ENCODE measurements around the gene NPHS2.

The NPHS2 gene

DNA sequence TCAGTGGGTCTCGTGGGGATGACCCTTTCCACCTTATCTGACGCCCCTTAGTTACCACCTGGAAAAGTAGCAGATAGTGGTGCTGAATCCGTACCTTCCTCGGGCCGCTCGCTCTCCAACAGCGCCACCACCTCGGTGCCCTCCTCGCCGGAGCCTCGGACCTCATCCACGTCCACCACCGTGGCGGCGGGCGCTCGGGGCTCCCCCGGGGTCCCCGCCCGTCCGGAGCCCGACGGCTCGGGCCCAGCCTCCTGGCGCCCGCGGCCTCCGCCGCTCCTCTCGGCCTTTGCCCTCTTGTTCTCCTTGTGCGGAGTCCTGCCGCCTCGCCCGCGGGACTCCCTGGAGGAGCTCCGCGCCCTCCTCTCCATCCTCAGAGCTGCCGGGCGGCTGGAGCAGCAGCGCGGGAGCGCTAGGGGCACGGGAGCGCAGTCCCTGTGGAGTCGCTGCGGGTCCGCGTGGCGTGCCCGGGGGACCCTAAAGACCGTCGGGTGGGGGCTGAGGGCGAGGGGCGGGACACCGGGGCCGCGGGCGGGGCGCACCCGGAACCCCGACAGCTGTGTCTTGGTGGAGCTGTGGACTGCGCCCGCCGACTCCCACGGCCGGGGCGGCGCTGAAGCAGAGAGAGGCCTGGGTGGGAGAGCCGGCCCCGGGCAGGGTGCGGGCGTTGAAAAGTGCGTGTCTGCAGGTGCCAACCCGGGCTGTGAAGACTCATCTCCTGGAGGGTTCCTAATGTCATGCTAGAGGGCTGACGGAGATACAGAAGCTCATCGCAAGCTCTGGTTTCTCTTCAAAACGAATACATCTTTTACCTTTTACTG is at the start of gene NPHS2:
Gene NPHS2 (minus strand): TSS at position 452 of the 818 bp plus-strand sequence. CDS start 84 bp downstream, at position 368.
- no peak for DNase-seq

DNA sequence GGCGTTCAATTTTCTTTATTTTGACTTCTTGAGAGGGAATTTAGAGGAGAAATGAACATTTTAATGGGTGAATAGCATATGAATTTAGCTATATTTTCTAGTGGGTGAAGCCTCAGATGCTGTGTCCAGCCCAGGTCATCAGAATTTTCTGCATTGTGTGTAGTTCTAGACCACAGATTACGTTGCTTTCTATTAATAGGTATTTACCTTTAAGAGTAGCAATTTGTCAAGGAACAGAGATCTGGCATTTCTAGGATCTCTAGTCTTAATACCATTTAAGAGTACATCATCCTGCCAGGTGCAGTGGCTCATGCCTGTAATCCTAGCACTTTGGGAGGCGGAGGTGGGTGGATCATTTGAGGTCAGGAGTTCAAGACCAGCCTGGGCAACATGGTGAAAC is 36.6 kb upstream of the NPHS2 start:
- no peak for DNase-seq

DNA sequence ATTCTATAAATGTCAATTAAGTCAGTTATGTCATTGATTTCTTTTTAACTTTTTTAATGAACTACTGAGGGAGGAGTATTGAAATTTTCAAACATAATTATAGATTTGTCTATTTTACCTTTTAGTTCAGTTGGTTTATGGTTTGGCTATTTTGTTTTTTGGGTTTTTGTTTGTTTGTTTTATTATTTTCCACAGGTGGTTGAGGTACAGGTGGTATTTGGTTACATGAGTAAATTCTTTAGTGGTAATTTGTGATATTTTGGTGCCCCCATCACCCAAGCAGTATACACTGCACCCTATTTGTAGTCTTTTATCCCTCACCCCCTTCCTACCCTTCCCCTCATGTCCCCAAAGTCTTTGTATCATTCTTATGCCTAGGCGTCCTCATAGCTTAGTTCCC is 25.3 kb upstream of the NPHS2 start:
- DNase-seq, result no peak

DNA sequence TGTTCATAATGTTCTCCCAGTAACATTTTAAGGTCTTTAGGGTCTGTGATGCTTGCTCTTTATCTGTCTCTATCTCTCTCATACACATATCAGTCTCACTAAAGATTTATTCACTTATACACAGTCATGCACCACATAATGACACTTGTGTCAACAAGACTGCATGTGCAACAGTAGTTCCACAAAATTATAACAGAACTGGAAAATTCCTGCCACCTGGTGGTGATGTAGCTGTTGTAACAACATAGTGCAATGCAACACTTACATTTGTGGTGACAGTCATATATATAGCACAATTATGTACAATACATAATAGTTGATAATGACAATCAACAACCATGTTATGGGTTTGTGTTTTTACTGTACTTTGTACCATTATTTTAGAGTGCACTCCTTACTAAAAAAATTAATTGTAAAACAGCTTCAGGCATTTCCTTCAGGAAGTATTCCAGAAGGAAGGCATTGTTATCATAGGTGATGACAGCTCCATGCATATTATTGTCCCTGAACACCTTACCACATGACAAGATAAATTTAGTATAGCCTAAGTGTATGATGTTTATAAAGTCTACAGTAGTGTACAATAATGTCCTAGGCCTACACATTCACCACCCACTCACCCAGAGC is 24.0 kb upstream of the NPHS2 start:
- peak; percentile 52 to 56 for DNase-seq

DNA sequence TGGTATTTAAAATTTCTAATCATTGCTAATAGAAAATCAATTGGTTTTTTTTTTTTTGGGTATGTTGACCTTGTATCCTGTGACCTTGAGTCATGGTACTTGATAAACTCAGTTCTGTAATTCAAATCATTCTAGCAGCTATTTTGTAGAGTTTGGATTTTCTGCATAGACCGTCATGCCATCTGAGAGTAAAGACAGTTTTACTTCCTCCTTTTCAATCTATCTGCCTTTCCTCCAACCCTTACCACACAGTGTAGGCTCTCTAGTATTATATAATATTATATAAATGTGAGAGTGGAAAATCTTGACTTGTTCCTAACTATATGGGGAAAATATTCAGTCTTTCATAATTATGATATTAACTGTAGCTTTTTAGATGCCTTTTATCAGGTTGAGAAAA is 22.9 kb upstream of the NPHS2 start:
- peak; percentile 37 to 53 for DNase-seq

DNA sequence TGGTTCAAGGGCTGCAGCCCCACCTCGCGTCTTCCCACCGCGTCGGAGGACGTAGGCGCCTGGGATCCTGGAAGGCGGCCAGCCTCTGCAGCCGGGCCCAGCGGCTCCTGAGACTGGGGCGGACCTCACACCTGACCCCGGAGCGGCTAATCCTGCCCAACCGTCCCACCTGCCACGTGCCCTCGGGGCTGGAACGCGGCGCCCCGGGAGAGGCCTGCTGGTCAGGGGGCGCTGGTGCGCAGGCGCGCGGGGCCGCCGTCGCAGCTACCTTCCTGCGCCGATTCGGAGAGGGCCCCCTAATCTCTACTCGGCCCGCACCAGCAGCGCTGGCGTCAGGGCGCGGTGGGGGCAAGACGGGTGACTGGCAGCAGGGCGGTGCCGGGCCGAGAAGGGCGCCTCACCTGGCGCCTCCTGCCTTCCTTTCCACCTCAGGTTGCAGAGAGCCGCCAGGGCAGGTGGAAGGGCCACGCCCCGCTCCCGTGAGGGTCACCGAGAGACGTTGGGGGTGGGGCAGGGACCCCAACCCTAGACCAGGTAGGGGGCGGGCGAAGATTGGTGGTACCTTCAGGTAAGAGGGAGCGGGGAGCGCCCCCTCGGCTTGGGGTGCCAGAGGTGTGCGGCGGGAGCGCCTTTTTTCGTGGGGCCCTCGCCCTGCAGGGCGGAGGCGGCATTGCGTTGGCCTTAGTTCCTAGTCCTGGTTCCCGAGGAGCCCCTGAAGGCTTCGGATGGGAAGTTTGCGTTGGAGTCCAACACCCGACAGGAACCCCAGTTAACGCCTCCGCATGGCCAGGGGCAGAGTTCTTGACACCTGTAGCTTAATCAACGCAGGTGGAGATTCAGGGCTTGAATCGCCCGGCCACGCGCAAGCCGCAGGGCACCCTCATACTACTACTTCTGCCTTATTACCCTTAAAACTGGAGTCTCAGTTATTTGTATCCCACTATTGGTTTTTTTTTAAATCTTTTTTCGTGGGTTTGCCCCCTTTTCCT is 16.1 kb upstream of the NPHS2 start, which contains the start of gene TDRD5:
Gene TDRD5 (plus strand): TSS at position 241 of the 989 bp plus-strand sequence. CDS start 784 bp downstream, outside the sequence.
- DNase-seq, result no peak

DNA sequence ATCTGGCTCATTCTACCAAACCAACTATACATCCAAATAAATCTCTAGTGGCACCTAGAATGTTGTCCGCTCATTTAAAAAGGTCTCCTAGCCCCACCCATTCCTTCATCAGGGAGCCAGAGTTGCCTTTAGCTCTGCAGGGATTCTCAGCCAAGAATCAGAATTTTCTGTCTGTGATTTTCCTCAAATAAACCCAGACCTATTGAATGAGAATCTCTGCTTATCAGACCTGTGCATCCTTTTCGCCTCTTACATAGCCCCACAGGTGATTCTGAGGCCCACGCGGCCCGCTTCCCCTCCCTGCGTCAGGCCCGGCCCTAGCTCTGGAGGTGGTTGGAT is 15.5 kb upstream of the NPHS2 start:
- DNase-seq, result no peak

DNA sequence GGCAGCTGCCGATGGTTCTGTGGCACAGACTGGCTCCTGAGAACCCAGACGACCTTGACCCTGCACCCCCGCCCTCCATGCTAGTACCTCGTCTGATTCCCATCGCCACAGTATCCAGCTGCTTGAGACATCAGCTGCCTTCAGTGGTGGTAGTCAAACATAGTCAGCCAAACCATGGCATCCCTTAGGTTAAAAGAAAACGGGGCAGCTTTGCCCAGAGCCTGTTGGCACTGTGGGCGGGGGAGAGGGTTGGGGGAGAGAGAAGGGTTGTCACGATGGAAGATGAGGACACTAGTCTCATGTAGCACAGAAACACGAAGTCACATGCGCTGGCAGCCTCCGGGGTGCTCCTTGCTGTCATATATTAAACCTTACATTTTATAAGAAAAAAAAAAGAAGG is 14.9 kb upstream of the NPHS2 start:
- no peak for DNase-seq

DNA sequence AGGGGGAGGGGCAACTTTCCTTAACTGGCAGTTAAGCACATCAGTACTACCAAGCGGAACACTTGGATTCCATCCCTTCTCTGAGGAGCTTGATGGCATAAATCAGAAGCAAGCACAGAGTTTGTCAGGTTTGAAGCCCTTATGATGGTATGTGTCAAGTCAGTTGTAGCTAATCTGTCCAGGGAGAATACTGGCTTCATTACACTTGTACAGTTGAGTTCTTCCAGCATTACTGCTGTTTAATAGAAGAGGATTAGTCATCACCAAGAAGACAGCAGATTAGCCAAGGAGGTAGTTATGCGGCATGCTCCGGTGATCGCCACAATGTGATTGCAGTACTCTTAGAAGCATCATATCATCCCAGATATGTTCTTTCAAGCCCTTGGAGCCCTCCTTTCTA is 13.8 kb upstream of the NPHS2 start:
- no peak for DNase-seq

DNA sequence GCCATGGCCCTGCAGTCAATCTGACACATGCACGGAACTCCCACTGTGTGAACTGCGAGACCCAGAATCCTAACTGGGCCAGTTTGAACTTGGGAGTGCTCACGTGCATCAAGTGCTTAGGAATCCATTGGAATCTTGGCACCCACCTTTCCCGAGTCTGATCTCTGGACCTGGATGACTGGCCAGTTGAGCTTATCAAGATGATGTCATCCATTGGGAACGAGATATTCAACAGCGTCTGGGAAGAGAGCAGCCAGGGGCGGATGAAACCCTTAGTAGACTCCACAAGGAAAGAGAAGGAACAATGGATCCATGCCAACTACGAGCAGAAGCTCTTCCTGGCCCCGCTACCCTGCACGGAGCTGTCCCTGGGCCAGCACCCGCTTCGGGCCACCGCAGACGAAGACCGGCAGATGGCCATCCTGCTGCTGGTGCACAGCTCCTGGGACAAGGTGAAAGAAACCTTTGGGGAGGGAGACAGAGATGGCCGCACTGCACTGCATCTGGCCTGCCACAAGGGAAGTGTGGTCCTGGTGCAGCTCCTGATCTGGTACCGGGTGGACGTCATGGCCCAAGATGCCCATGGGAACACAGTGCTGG is 12.8 kb upstream of the NPHS2 start:
- no peak for DNase-seq

DNA sequence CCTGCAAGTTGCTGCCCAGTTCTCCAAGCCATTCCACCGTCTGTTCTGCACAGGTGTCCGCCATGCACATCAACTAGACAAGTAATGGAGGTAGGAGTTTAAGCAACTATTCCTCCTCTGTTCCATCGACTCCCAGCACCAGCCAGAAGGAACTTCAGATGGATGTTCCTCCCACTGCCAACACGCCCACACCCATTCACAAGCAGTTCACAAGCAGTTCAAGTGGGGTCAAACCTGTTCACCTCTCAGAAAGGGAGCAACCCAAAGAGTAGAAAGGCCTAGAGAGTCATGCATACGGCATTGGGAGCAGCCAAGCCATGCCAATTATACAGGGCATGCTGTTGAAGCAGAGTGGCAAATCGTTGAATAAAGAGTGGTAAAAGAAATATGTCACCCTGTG is 11.6 kb upstream of the NPHS2 start:
- DNase-seq, result no peak

DNA sequence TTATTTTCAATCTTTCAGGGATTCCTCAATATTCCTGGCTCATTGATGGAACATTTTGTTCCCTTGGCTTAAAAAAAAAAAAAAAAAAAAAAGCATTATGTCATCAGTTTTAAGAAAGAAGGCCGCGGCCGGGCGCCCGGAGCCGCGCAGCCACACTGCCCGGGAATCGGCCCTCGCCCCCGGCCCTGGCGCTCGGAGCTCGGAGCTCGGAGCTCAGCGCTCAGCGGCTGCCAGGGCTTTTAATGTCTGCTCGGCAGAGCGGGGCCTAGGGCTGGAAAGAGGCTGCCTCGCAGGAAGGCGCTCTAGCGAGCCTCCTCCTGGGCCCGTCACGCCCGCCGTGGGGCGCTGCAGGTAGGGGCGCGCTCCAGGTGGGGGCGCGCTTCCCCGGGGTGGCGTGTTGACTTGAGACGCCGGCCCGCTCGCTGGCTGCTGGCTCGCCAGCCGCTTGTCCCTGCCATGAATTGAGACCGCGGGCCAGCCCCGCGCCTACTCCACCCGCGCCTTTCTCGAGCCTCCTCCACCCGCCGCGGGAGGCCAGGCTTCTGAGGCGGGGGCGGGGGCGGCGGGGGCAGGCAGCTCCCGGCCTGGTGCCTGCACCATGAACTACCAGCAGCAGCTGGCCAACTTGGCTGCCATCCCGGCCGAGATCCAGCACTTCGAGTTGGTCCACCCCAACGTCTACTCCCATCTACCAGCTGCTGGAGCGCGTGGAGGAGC is 10.5 kb upstream of the NPHS2 start:
- DNase-seq, result no peak

DNA sequence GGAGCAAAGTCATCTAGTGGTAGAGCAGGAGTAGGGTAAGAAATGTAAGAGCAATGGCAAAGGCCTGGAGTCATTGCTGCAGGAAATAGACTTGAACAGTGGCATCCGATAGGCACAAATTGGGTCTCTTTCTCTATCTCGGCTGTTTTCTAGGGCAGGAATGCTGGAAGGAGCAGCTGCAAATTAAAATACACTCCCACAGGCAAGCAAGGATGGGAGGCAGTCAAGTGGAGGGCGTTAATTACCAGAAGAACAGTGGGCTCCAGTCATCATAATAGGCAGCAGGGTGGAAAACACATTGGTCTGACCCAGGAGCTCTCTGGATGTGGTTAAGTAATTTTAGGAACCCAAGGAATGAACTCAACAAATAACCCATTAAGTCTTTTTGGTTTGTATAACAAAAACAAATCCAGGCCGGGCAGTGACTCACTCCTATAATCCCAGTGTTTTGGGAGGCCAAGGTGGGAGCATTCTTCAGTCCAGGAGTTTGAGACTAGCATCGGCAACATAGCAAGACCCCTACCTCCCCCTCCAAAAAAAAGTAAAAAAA is 8.1 kb upstream of the NPHS2 start:
- DNase-seq, result no peak

DNA sequence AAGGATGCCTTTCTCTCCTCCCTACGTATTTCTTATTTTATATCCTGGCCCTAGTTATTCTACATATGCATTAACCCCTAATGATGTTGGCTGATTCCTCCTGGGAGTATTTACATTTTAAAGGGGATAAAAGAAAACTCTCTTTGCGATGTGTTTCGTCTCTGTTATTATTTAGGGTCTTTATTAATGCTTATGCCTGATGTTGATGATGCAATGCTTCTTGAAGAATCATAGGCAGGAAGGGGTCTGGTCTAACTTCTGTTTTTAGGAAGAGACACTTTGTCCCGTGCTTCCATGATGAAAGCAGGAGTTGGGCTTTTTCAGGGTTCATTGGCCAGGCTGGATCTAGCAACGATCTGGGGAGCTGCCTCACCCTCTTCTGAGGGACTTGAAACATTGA is 761 bp upstream of the NPHS2 start:
- no peak for DNase-seq

DNA sequence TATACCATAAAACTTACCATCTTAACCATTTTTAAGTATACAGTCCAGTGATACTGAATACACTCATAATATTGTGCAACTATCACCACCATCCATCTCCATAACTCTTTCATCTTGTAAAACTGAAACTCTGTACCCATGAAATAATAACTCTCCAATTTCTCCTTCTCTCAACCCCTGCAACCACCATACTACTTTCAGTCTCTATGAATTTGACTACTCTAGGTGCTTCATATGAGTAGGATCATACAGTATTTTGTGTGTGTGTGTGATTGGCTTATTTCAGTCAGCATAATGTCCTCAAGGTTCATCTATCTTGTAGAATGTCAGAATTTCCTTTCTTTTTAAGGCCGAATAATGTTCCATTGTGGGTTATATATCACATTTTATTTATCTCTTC is 17.7 kb downstream of the NPHS2 start:
- DNase-seq, result no peak

DNA sequence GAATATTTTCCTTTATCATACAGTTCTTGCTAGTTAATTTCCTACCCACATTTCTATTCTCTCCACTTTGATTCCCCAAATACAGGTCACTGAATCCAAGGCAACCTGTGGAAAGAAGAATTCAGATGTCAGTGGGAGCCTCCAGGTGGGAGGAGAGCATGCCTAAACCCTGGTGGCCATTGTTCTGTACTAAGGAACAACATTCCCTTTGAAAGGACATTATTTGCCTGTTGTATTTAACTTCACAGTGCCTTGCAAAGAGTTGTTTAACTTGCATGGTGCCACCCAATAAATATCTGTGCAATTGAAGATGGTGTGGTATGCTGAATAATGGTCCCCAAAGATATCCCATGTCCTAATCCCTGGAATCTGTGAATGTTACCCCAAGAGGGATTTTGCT is 21.3 kb downstream of the NPHS2 start:
- DNase-seq, result no peak

DNA sequence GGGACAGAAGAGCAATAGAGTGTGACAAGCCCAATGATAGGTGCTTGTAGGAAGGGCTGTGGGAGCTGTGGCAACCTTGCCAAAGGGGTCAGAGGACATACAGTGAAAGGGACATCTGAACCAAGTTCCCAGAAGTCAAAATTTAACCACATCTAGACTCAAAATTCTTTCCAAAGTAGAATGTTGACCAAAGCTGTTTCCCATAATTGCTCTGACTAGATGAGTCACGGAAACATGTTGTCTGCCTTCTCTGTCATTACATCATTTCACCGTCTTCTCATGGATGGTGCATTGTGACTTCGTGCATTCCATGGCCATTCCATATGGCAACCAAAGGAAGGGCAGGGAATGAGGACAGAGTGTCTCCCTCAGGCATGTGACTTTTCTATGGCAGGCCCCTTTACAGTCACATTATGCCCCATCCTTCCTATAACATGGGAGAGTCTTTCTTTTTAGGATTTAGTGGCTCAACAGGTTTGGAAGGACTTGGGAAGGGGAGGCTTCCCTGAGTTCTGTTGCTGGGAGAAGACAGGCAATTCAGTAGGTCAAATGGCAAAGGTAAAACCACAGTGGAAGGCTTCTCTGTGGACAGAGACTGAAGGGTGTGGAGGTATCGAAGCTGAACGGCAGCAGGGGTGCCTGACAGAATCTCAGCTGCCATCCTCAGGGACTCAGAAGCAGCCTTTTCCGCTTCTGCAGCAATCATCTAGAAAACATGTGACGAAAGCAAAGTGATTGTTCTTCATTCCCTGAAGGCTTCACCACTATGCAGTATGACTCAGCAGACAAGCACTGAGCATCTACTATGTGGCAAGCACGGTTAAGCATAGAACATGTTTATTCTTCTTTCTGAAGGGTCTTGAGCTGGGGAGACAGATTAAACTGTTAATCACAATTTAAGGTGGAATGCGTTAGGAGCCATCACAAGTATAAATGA is 24.7 kb downstream of the NPHS2 start:
- no peak for DNase-seq

DNA sequence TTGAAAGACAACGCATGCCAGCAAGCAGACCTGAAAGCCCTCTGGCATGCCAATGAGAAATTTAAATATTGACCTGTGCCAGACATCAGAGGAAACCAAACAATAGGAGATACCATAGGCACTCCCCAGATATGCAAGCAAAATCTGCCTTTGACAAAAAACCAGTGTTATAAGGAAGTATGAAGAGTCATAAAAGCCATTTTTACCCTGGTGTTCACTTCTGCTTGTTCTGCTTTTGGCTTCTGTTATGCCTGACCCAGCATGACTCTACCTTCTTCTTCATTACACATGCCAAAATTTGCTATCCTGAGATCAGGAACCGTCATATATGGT is 26.4 kb downstream of the NPHS2 start:
- no peak for DNase-seq

DNA sequence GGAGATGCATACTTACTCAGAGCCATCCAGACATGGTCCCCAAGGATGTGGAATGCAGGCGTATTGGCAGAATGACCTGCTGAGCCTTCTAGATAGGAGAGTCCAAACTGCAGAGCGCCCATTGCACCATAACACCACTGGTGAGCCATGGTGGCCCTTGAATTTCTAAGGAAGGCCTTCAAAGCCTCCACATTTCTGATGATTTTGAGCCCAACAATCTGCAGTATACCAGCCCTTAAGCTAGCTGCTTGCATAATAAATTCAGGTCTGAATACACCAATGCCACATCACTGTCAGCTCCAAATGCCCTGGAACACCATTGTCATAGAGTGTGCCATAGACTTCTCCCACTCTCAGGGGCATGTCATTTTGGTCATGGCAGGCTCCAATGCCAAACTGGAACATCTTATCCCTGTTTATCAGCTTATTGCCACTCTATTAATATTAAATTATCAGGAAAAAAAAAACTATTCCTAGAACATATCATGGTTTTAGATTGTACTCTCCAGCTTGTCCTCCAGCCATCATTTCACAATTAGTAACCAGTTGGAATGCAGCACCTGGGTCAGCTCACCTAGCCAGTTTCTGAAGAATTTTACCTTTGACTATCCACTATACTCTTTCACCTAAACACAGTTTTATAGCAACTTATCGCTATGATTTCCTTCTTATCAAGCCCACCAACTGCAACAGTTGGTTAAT is 26.9 kb downstream of the NPHS2 start:
- no peak for DNase-seq

DNA sequence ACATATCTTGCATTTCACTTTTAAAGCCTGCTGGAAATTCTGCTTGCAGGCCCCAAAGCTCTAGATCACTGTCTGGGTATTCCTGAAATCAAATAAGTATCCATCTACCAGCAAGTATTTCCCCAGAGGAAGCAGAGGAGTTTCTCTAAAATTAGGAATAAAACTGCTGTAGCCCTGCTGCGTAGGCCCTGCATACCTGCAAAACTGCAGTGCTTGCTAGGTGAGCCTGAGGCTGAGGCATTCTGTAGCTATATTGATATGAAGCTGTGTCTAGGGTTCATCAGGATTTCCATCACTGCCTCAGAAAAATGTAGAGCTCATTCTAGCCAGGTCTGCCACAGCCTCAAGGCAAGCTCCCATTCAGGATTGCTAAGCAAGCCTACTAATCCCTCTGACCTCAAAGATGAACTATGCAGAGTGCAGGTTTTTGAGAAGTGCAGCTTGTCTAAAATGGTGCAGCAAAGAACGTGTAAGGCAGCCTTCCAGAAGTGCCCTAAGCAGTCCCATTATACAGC is 28.7 kb downstream of the NPHS2 start:
- DNase-seq, result no peak

All from Kasumi-1 (cell line).